GM18519 (cell line): Measurements from ENCODE around the gene DNAAF3.
"Not testable (repeated sequence)": the region's sequence is repeated elsewhere in the genome, so short reads cannot be mapped to it uniquely, and the experiment has no call there.

Experiments
- ATAC-seq: cut with Tn5 transposase; IDR thresholded peaks from one replicate; pipeline ENCODE4 v1.9.1; 2021; ENCODE audit warnings: mild to moderate bottlenecking, moderate library complexity; ENCODE audit not compliant: unreplicated experiment, low FRiP score

Gene DNAAF3

GRCh38 chr19:55166530-55167268 lies at the start of gene DNAAF3:
Gene DNAAF3 (minus strand): TSS chr19:55166613. CDS start chr19:55166413, 200 bp downstream.
- ATAC-seq = peak; percentile 39

GRCh38 chr19:55213547-55213946 lies 47.1 kb upstream of the DNAAF3 start:
- ATAC-seq = no peak

DNA sequence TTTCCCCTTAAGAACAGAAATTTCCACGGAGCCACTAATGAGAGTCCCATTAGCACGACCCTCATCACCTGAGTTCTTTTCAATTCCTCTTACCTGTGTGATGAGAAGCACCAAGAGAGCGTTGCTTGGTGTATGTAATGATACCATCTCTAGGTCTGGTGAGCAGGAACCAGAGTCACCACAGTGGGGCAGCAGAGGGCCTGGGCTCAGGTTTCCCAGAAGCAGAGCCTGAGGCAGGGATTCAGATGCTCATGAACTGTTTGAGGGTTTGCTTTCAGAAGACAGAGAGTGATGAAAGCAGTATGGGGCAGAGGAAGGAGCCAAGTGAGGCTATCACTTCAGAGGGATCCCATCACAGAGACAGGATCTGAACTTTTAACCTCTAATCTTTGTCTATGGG lies 46.0 kb upstream of the DNAAF3 start:
- ATAC-seq = no peak

GRCh38 chr19:55209693-55210472 lies 43.5 kb upstream of the DNAAF3 start:
- no peak for ATAC-seq

DNA sequence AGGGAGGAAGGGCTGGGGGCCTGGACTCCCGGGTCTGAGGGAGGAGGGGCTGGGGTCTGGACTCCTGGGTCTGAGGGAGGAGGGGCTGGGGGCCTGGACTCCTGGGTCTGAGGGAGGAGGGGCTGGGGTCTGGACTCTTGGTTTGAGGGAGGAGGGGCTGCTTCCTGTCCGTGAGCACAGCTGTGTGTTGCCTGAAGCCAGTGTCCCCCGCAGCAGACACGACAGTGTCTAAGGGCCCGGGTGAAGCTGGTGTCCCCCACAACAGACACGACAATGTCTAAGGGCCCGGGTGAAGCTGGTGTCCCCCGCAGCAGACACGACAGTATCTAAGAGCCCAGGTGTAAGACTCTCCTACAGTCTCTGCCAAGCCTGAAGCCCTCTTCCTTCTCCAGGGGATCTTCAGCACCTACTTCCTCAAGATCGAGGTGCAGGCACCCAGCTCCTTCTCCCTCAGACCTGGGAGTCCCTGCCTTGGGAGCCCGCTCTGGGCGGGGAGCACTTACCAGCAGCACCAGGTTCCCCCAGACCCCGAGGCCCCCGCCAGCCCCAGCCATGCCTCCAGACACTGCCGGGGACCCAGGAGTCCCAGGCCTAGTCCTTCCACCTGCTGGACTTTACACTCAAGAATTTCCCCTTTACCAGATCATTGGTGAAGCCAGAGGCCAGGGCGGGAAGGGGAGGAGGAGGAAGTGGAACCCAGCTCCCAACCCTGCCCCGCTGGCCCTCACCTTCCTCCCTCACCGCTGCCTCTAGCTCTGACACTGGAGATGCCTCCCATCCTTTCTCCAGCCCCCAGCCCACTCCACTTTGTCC lies 42.7 kb upstream of the DNAAF3 start, which contains the start of gene PTPRH:
Gene PTPRH (minus strand): TSS at position 622 of the 813 bp plus-strand sequence. CDS start 68 bp downstream, at position 554.
- ATAC-seq = no peak

DNA sequence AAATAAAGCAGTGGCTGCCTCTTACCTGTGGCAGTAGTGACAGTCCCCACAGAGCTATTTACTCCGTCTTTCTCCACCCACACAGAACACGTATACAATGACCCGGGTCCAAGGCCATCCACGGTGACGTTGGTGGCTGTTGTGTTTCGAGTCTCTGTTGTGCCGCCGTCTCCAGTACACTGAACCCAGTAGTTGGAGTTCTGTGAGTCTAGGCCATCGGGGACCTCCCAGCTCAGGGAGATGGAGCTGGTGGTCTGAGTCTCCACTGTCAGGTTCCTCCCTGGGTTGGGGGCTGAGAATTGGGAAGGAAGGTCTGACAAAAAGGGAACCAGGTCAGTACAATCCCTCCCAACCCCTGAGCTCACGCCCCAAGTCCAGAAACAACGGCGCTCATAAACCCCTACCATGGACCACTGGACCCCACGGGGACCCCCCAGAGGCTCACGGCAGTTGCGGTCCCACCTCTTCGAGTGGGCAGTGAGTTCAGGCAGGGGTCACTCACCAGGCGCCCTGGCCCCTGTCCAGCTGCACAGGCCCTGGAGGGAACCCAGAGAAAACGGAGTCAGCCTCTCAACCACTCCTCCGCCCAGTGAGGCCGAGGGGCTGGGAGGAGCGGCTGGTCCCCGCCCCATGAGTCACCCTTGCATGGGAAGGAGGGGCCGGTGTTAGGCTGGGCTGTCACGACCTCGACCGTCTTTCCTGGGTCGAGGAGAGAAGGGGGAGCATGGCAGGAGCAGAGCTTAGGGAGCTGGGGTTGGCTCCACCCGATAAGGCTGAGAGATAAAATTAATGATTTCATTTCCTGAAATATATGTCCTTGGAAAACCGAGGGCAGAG lies 40.5 kb upstream of the DNAAF3 start:
- ATAC-seq = no peak

DNA sequence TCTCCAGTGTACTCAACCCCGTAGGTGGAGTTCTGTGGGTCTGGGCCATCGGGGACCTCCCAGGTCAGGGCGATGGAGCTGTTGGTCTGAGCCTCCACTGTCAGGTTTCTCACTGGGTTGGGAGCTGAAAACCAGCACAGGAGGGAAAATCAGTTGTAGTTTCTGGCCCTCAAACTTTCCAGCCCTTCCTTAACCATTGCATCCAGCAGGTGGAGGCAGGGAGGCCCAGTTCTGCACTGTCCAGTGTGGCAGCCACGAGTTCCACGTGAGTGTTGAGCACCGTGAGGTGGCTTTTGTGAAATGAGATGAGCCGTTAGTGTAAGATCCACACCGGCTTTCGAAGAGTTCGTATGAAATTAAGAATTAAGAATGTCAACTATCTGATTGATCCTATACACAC lies 35.8 kb upstream of the DNAAF3 start:
- not testable (repeated sequence) for ATAC-seq

DNA sequence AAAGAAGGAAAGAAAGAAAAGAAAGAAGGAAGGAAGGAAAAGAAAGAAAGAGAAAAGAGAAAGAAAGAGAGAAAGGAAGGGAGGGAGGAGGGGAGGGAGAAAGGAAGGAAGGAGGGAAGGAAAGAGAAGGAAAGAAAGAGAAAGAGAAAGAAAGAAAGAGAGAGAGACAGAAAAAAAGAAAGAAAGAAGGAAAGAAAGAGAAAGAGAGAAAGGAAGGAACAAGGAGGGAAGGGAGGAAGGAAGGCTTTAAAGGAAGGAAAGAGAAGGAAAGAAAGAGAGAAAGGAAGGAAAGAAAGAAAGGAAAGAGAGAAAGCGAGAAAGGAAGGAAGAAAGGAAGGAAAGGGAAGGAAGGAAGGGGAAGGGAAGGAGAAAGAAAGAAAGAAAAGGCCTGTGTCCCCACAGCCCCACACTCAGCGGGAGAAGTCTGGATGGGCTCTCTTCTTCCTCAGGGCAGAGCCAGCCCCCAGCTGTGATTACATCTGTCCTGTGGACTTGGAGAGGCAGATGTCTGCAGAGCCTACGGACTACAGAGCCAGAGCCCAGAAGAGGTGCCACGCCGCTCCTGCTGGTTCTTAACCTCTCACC lies 33.3 kb upstream of the DNAAF3 start:
- ATAC-seq = no peak

- ATAC-seq = no peak
These were observed 32.2 kb upstream of the DNAAF3 start for GRCh38 chr19:55198651-55199050.

DNA sequence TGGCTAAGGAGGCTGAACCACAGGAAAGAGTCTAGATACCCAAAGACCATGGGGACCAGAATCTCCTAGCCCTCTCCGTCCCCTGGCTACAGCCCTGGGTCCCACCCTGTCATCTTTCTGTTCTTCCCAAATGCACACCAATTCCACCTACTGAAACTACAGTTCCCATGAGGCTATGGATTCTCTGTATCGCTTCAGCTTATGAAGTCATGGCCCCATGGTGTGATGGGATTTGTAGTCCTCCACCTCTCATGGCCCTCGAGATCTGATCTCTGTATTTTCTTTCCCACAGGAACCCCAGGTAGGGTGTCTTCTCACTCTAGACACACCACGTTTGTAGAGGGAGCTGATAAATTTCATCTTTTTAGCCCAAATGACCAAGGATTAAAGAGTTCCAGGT lies 31.1 kb upstream of the DNAAF3 start:
- no peak for ATAC-seq

DNA sequence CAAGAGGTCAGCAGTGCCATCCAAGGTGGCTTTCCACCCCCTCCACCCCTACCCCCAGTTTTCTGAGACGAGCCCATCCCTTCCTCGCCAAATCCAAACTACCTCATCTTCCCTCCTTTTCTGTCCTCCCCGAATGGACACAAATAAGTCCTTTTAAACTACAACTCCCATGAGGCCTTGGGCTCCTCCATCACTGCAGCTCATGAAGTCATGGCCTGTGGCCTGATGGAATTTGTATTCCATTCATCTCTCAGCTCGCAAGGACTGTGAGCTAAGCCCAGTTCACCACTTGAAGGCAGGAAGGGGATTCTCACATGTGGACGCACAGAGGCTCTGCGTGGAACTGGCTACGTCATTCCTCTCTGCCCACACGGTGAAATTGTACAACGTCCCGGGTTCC lies 30.4 kb upstream of the DNAAF3 start:
- ATAC-seq = no peak

DNA sequence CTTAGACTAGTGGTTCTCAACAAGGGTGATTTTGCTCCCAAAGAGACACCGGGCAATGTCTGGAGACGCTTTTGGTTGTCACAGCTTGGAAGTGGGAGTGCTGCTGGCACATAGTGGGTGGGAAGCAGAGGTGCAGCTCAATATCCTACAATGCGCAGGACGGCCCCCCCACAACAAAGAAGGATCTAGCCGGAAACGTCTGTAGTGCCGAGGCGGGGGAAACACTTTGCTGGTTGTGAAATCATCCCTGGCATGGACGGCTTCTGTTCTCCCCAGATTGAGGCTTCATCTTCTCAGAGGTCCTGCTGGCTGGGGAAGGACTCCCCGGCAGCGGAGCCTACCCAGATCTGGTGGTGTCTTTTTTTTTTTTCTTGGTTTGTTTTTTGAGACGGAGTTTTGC lies 27.1 kb upstream of the DNAAF3 start:
- no peak for ATAC-seq

GRCh38 chr19:55189403-55189835 lies 23.0 kb upstream of the DNAAF3 start:
- ATAC-seq = no peak

DNA sequence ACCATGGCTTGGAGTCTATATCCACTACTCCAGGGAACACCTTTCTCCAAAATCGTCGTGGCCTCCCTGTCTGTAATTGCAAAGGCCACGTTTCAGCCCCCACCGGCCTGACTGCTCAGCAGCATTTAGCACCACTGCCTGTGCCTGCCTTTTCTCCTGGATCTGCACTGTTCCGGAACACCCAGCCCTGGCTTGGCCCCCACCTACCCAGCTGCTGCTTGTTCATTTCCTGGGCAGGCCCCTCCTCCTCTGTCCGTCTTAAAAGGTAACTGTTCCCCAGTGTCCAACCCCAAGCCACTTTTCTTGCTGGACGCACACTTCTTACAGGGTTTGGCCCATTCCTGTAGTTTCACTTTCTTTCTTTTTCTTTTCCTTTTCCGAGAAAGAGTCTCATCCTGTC lies 22.2 kb upstream of the DNAAF3 start:
- no peak for ATAC-seq

GRCh38 chr19:55186080-55186479 lies 19.7 kb upstream of the DNAAF3 start:
- ATAC-seq = no peak

- no peak for ATAC-seq
These were observed 15.3 kb upstream of the DNAAF3 start for GRCh38 chr19:55181740-55182139.

- ATAC-seq = no peak
These were observed 13.4 kb upstream of the DNAAF3 start, which contains the start of gene SYT5 for GRCh38 chr19:55179606-55180484. Gene SYT5 (minus strand): TSS chr19:55180289. CDS start chr19:55179041, 1,248 bp downstream.

GRCh38 chr19:55178781-55179599 lies 12.6 kb upstream of the DNAAF3 start:
- ATAC-seq = no peak
